ENCODE measurements around the gene CMTM7.

DNA sequence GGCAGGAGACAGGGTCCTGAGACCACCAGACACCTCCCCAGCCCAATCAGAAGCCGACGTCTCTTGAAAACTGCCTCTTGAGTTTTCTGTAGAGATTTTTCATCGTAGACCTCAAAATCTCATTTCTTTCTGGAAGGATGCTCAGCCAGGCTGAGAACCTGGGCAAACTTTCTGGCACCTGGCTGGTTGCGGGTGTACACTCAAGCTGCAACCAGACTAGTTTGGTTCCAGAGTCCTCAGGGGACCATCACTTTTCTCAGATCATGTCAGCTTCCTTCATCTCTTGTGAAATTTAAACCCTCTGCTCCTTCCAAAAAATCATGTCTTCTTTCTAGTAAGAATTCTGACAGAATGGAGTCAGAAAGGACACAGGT, 45.1 kb downstream of the CMTM7 start:
- TF ChIP-seq SIN3A (IDR thresholded peaks at IDR 0.05; ENCODE audit: borderline replicate concordance, low read depth, low read length) = no peak
- no peak for TF ChIP-seq ELF1 (IDR thresholded peaks at IDR 0.05)
- no peak for TF ChIP-seq REST (IDR thresholded peaks at IDR 0.05; ENCODE audit: low read depth, low read length)
- TF ChIP-seq RAD21 (IDR thresholded peaks at IDR 0.05; ENCODE audit: low read length) = no peak
- TF ChIP-seq, protein P1, sequence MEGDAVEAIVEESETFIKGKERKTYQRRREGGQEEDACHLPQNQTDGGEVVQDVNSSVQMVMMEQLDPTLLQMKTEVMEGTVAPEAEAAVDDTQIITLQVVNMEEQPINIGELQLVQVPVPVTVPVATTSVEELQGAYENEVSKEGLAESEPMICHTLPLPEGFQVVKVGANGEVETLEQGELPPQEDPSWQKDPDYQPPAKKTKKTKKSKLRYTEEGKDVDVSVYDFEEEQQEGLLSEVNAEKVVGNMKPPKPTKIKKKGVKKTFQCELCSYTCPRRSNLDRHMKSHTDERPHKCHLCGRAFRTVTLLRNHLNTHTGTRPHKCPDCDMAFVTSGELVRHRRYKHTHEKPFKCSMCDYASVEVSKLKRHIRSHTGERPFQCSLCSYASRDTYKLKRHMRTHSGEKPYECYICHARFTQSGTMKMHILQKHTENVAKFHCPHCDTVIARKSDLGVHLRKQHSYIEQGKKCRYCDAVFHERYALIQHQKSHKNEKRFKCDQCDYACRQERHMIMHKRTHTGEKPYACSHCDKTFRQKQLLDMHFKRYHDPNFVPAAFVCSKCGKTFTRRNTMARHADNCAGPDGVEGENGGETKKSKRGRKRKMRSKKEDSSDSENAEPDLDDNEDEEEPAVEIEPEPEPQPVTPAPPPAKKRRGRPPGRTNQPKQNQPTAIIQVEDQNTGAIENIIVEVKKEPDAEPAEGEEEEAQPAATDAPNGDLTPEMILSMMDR (IDR thresholded peaks at IDR 0.05) = no peak
- TF ChIP-seq EP300 (IDR thresholded peaks at IDR 0.05; ENCODE audit: borderline replicate concordance in 1 of 2, low read depth in 1 of 2, low read length in 1 of 2) = no peak
- TF ChIP-seq POLR2AphosphoS5 (IDR thresholded peaks at IDR 0.05; ENCODE audit: low read depth, low read length) = no peak
- no peak for TF ChIP-seq EZH2phosphoT487 (IDR thresholded peaks at IDR 0.05; ENCODE audit: borderline replicate concordance, low read depth)

Measured in SK-N-SH (cell line).